A549 treated with Hydrocortisone at 1 μM for 4 hours (cell line): ENCODE measurements around the gene DPYSL3. TPM values are rescaled to one million over a fixed set of nuclear protein-coding genes. Genes with fewer than 3 reads are reported as not detected.

Experiments used
- total RNA-seq: library from RNA; stranded (reverse); fragments of 200-300 nt; extraction: Qiagen RNA extraction; gene quantifications from 5 replicates; pipeline ENCODE4 v1.2.3, GENCODE V29; 2022

Gene DPYSL3
- total RNA-seq: 18.7 to 26.1 TPM (median 21.3 TPM) in 5 replicates

DNA sequence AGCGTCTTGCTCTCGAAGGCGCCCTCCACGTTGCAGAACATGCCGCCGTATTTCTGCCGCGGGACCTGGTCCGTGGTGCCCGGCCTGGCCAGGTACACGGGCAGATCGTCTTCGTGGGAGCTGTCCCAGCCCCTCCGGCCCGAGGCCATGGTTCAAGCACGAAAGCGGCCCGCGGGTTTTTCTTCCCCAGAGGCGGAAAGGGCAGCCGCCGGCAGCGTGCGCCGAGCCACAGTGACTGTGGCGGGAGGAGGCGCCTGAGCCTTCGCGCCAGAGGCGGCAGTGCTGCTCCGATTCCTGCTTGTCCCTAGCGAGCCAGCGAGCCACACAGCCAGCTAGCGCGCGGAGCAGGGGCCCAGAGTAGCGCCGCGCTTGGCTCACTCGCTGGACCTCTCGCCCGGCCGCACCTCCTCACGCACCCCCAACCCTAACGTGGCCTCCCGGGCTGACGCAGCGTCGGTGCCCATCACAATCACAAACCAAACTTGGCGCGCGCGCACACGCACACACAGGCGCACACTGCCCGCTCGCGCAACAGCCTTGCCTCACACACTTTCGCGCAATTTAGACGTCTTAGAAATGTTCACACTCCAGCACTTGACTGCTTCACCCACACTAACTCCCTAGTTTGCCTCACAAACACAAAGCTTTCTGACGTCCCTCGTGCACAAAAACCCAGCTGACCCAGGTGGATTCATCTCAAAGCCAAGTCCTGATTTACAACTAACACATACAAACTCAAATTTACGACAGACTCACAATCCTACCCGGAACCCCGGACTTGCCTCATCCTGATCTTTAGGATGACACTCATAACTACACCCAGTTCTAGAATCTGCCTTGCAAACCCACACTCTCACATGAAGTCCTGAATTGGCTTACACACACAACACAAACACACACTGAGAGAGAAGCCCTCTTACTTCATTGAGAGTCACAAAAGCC is at the start of gene DPYSL3:
TSS of gene DPYSL3 (minus strand) at position 359 of the 942 bp plus-strand sequence. CDS start at position 149, 210 bp downstream.

